ENCODE data around the gene TOP1.
"Not testable (repeated sequence)": the region's sequence is repeated elsewhere in the genome, so short reads cannot be mapped to it uniquely, and the experiment has no call there.

TOP1 gene

DNA sequence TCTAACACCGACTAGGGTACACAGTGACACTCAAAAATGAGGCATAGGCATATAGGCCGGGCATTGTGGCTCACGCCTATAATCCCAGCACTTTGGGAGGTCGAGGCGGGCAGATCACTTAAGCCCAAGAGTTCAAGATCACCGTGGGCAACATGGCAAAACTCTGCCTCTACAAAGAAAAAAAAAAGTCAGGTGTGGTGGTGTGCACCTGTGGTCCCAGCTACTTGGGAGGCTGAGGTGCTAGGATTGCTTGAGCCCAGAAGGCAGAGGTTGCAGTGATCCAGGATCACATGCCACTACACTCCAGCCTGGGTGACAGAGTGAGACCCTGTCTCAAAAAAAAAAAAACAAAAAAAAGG, 24.7 kb upstream of the TOP1 start:
- not testable (repeated sequence) for DNase-seq (ENCODE audit: low read depth in 2 of 2)

DNA sequence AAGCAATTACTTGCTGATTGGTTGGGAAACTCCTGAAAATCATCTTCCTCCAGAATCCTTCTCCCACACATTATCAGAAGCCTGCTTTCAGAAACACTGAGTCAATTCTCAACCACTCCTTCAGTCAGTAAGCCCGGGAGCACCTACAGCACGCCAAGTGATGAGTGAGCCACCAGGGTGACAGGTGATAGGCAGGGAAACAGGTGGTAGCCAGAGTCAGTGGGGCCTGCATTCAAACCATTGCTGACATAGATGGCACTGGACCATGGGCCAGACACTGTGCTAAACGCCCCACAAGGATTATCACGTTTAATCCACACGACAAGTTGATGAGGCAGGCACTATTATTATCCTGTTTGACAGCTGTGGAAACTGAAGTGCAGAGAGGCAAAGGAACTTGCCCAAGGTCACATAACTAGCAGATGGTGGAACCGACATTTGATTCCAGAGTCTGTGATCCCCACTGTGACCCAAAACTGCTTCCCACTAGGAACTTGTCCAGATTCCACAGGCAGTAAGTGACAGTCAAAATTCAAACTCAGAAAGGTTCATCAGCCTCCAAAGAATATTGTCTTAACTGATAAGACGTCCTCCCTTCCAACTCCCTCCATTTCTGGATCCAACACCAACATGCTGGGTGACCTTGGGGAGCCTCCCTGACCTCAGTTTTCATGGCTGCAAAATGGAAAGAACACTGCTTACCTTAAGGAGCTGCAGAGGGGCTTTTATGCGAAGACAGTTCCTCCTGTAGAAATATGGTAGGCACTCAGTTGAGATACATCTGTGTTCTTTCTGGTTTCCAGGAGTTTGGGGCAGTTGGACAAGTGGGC, 23.9 kb upstream of the TOP1 start:
- peak in 1 of 2 donors; percentile 46 for DNase-seq (ENCODE audit: low read depth in 2 of 2)

DNA sequence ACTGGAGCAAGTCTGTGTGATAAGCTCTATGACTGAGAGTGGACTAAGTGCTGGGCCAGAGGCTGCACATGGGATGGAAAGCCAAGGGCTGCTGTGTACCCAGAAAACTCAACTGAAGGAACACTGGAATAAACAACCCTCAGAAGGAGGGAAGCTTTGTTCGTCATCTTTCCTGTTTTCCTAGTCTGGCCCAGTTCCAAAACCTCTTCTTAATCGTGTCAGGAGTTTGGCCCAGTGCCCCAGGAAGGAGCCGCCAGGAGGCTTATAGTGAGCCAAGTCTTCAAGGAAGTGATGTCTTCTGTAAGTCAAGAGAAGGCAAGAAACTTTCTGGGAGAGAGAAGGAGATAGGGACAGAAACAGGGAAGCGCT, 23.3 kb upstream of the TOP1 start:
- DNase-seq (ENCODE audit: low read depth in 2 of 2), result no peak

DNA sequence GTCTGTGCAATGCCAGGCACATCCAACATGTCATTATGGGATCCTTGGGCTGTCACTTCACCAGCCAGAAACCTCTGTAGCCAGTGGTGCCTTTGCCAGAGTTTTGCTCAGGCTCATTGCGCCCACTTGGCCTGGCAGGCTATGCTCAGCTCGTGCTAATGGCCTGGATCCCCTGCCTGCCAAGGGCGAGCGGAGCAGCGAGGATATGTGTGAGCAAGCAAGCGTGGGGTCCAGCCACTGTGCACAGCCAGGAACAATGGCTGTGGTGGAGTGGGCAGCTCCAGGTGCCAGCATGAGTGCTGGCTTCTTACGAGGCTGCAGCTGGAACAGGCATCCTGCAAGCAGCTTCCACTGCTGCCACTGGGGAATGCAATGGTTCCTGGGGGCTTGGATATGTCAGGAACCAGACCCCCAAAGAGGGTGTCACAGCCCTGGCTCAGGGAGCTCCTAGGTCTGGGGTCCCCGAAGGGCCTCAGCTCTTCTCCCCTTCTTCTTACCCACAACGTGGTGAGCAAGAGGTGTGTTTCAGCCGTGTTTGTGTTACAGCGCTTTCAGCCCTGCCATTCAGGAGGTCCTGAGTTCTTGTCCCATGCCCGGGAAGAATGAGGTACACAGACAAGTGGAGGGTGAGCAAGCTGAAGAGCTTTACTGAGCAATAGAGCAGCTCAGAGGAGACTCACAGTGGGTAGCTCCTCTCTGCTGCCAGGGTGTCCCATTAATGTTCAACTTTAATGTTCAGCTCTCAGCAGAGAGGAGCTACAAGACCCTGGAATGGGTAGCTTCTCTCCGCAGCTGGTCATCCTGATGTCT, 22.3 kb upstream of the TOP1 start:
- no peak for DNase-seq (ENCODE audit: low read depth in 2 of 2)

DNA sequence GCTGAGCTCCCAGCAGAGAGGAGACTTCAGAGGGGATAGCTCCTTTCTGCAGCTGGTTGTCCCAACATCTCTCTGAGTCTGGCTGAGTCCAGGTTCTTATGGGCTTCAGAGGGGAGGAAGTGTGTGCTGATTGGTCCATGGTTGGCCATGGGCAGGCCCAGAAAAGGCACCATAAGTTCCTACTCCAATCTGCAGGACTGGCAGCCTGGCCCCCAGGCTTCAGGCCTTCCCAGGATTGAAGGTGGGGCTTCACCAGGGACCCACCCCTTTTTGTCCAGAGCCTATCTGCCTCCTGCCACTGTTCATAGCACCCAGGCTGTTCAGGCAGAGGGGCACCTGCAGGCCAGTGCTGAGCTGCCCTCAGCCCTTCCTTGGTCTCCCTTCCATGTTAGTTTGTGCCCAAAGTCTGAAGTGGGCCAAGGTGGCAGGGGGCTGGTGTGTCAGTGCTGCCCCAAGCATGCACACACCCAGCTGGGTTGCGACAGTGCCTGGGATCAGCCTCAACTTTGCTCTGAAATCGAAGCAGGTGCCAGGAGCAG, 21.6 kb upstream of the TOP1 start:
- no peak for DNase-seq (ENCODE audit: low read depth in 2 of 2)

DNA sequence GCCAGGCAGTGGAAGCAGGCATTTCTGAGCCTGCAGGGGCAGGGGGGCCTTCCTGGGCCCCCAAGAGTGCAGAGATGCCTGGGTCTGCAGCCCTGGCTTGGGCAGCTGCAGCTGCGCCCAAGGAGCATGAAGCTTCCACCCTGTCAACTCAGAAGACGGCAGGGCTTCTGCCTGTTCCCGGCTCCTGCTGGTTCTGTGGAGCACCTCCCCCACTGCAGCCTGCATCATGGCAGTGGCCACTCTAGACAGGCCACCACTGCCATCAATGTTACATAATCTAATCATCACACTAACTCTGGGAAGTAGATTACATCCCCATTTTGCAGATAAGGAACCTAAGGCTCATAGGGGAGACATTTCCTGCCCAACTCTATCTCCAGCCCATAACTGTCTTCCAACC, 21.1 kb upstream of the TOP1 start:
- no peak for DNase-seq (ENCODE audit: low read depth in 2 of 2)

DNA sequence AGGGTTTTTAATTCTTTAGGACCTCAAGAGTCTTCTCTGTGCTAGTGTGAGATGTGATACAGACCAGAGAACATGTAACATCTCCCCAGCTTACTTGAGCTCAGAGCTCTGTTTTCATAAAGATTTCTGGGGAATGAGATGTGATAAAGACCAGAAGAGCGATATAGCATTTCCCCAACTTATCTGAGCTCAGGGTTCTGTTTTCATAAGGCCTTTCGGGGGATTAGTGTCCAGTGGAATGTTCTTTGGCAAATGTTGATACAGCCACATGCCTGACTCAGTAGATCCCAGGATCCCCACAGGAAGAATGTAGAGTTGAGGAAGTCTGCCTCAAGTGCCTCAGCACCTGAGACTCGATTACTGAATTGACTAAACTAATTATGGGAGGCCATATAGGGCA, 18.7 kb upstream of the TOP1 start:
- no peak for DNase-seq (ENCODE audit: low read depth in 2 of 2)

DNA sequence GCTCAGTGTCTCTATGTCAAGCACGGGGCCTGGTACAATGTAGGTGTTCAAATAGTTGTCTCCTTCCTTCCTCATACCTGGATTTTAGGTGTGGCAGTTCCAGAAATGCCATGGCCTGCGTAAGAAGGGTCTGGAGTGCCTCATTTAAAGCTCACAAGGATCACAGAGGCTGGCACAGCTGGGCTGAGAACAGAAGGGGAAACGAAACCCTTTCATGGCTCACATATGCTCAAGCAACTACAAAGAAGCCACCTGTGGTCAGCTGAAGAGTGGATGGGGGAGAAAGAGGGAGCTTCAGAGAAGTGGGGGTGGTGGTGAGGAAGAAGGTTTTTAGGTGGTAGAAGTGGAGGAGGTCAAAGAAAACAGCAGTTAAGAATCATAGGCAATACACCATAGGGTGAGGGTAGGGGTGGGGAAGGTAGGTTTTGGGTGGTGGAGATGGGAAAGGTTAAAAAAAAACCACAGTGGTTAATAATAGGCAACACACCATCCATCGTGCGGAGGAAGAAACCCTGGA, 17.0 kb upstream of the TOP1 start:
- DNase-seq (ENCODE audit: low read depth in 2 of 2), result no peak

DNA sequence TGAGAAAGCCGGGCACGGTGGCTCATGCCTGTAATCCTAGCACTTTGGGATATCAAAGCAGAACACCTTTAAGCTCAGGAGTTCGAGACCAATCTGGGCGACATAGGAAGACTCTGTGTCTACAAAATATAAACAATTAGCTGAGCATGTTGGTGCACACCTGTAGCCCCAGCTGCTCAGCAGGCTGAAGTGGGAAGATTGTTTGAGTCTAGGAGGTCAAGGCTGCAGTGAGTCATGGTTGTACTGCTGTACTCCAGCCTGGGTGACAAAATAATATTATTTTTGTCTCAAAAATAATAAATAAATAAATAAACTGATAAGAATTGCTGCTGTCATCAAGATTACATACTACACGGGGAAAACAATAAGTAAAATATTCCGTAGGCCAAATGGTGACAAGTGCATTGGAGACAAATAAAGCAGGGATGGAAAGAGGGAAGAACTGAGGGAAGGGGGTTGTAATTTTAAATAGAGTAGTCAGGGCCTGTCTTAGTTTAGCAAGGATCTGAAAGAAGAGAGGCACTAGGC, 14.0 kb upstream of the TOP1 start:
- no peak for DNase-seq (ENCODE audit: low read depth in 2 of 2)

DNA sequence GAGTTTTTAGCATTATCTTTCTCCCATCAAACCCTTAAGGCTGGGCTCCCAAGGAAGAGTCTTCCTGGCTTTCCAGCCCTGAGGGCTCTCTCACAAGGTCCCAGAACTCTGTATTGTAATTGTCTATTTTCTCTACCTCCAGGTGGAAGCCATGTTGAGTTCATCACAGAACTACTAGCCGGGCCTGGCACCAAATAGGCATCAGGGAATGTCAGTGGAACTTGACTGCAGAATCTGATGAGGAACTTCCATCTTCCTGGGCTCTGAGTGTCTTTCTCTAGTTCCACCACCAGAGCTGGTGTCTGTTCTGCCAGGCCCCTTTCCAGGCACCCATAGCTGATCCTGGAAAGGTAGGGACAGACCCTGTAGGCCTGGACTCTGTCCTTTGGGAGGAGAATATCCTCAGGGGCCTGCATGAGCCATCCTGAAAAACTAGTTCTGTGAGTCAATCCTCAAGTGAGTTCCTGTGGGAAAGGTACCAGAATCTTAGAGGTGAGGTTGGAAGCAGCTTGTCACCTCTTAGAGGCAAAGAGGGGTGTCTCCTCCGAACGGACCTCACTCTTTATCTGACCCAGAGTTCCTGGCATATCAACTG, 11.1 kb upstream of the TOP1 start:
- DNase-seq (ENCODE audit: low read depth in 2 of 2), result no peak

DNA sequence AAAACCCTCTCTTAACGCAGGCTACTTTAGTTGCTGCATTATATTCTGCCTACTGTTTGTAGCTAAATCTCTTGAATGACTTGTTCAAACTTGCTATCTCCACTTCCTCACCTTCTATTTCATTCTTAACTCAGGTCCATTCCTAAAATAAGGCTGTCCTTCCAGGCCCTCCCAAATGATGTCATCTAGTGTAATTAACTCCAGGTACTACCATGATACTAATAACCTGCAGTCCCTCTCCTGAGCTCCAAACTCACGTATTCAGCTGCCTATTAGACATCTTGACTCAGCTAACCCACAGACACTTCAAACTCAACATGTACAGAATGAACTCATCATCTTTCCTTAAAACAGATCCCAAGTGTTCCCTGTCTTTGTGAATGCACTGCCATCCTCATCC, 10.5 kb upstream of the TOP1 start:
- DNase-seq (ENCODE audit: low read depth in 2 of 2), result no peak

DNA sequence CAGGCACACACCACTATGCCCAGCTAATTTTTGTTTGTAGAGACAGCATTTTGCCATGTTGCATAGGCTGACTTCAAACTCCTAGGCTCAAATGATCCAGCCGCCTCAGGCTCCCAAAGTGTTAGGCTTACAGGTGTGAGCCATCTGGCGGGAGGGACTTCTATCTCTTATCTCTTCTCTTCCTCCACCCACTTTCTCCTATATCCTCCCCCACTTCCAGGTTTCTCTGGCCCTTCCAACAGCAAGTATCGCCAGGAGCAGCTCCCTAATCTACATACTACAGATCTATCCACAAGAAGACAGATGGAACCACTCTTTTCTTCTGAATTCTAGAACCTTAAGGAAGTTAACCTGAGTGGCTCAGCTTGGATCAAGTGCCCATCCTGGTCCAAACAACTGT, 5.1 kb upstream of the TOP1 start:
- DNase-seq (ENCODE audit: low read depth in 2 of 2), result no peak

DNA sequence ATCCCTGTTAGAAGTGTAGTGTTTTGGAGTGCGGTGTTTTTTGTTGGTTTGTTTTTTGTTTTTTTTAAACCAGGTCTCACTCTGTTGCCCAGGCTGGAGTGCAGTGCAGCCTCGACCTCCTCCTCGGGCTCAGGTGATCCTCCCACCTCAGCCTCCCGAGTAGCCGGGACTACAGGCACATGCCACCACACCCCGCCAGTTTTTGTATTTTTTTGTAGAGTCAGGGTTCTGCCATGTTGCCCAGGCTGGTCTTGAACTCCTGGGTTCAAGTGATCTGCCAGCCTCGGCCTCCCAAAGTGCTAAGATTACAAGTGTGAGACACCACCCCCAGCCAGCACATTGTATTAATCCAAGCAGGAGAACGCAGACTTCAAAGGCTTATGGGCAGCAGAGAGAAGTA, 1.3 kb upstream of the TOP1 start:
- DNase-seq (ENCODE audit: low read depth in 2 of 2), result no peak

DNA sequence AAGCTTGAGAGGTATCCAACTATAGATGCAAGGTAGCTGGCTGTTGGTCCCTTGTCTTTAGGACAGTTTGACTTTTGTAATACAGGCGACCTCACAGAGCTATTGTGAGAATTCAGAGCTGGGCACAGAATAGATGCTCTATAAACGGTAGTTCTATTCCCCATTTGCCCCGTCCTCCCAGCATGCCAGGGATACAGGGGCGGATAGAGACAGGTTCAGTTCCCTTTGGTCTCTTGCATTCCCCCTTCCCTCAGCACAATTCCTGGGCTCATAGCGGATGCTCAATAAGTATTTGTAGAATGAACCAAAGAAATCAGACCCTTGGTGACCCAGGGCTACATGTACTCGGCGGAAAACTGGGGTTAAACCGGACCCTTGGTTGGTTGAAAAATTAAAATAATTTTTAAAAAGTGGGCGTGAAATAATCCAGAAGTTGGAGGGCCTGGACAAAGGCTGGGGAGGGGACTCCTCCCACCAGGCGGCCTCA, 707 bp upstream of the TOP1 start:
- no peak for DNase-seq (ENCODE audit: low read depth in 2 of 2)

DNA sequence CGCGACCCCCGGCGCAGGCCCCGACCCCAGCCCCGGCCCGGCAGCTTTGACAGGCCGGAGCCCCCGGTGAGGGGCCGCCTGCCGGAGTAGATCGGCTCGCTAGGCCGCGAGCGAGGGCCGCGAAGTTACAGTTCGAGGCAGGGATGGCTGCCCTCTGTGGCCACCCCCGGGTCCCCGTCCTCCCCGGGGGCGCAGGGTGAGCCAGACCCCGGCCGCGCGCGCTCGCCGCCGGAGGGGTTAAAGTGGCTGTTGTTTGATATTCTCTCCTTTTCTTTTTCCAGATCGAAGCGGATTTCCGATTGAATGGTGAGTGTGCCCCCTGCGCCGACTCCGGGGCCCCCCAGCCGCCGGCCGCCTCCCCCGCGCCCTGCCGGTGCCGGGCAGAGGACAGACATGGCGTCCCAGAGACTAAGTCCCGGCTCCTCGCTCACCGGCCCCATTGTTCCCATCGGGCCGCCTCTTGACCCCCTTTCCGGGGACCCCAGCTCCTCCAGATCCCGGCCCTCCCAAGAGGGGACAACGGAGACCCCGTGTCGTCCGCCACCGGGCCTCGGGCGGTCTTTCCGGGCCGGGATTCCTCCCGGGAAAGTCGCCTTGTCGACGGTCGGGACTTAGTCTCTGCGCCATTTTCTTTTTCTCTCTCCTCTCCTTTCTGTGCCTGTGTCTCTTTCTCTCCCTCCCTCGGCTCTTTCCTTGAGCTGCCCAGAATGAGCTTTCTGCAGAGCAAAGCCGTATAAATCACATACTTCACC, 704 bp downstream of the TOP1 start:
- peak in 1 of 2 donors; percentile 36 for DNase-seq (ENCODE audit: low read depth in 2 of 2)

DNA sequence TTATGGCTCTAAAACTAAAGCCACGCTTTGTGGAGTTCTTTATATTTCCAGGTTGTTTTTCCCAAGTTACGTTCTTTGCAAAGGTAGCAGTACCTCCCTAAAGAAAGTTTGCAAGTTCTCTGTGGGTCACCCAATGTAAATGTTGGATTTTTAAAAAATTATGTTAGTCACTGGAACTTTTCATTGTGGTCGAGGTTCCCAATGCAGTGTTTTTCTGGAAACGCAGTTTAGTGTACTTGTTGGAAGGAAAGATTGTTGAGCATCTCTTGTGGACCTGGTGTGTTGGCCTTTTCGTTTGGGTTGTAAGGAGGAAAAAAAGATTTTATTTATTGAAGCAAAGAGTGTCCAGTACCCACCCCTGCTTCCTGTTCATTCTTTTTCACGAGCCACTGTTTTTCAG, 1.4 kb downstream of the TOP1 start:
- no peak for DNase-seq (ENCODE audit: low read depth in 2 of 2)

DNA sequence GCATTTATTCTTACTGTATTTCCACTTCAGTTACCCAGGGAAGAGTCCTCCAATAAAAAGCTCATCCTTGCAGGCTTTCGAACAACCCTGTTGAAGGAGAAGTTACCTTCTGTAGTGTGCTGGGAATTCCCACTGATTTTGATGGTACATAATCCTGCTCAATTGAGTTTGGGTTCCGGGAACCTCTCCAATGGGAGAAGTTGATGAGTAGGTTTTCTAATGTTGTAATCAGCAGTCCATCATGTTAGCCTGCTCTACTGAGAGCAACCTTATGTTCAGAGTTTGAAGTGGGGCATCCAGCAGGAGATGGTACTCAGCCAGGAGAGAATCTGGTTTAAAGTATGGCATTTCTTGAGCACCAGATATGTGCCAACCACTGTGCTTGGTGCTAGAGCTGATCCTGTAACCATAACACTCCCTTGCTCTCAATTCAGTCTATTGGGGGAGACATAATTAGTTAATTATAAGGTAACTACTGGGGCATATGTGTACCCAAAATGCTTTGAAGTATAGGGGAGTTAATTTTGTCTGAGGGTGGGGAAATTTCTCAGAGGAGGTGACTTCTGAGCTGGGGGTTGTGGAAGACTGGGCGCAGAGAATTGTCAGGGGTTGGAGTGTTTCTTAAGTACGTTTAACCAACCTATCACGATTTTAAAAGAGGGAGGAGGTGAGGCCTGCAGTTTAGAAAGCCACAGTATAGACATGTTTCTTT, 2.1 kb downstream of the TOP1 start:
- no peak for DNase-seq (ENCODE audit: low read depth in 2 of 2)

DNA sequence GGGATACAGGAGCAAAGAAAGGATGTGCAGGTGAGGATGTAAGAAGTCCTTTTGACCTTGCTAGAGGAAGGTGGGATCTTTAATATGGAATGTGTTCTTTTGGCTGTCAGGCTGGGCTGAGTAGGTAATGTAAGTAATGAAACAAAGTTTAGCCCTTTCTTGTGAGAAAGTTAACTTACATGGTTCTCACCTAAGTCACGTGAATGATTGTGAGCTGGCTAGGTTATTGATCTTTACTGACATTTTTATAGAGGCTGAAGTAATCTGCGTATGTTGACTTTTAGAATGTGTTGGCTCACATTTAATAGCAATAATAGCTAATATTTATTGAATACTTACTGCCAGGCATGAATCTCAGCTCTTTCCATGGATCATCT, 2.6 kb downstream of the TOP1 start:
- DNase-seq (ENCODE audit: low read depth in 2 of 2), result no peak

DNA sequence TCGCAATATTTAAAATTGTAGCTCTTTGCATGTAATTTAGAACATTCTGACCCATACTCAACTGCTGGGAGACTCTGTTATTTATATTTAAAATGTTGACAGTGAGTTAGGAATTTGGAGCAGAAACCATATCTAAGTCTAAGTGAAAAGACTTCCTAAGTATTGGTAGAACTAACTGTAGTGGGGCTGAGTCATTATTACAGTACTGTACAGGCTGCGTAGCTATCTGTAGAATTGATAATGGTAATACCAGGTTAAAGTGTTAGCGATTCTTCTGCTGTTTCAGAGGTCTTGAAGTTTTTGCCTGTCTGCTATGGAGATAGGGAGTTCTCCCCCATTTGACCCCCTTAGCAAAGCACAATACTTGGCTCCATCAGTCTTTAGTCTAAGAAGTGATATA, 3.6 kb downstream of the TOP1 start:
- DNase-seq (ENCODE audit: low read depth in 2 of 2), result no peak

DNA sequence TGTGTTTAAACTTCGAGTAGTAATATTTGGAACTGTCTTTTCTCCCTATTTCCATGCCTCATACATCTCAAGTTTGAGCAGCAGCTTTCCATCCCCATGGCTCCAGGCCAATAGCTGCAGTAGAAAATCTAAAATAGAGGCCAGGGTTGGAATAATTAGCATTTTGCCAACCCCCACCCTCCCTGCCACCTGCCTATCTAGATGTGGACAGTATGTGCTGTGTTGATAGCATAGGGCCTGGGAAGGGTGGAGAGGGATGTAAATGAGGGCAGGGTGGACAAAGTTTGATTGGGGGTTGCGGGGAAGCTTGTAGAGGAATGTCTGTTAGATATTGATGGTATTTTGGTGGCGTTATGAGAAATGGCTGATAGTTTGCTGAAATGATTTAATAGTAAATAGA, 5.6 kb downstream of the TOP1 start:
- DNase-seq (ENCODE audit: low read depth in 2 of 2), result no peak

DNA sequence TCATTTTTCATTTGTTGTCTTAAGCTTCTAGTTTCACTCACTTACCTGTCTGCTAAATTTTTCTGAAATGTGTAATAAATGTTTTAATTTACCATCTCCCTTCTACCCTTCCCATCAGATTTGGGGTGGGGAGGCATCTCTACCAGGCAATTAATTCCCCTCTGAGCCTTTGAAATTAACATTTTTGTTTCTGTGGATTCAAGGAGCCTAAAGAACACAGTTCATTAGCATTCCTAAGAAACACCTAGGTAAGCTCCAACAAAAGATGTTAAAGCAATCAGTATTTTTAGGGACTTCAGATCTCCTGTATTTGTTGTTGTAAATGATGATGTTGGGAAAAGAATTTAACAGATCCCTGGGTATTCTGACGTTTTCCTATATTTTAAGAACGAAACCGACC, 6.6 kb downstream of the TOP1 start:
- DNase-seq (ENCODE audit: low read depth in 2 of 2), result no peak

Data from stimulated activated CD4-positive, alpha-beta T cell treated with anti-CD3 and anti-CD28 coated beads, Interleukin-4, amount 100 ng/mL, for 48 hours (primary cell).